Calu3 (cell line): ENCODE results near the gene SCAPER. TPM values are rescaled to one million over a fixed set of nuclear protein-coding genes. Genes with fewer than 3 reads are reported as not detected.

ENCODE experiments used
- BruUV-seq: library from RNA; stranded (reverse); fragments of 400-500 nt; replicated peaks from 2 replicates; lab custom pipeline; 2021; lab: Mats Ljungman, UMichigan
- CTCF ChIA-PET: fragments of 300-600 bp; sonication (Branson Sonifier 250); formaldehyde crosslinking; loops from one replicate; lab custom pipeline; 2022; ENCODE audit warnings: antibody characterized with exemption; lab: Charles Lee
- DNase-seq: peaks from one replicate; pipeline ENCODE4 v3.0.0; 2022
- H3K27ac Mint-ChIP-seq: one replicate; pipeline ENCODE4 v1.8.0; 2022; ENCODE audit warnings: mixed read lengths; ENCODE audit not compliant: unreplicated experiment
- H3K27me3 Mint-ChIP-seq: one replicate; pipeline ENCODE4 v1.8.0; 2022; ENCODE audit warnings: mixed read lengths; ENCODE audit not compliant: unreplicated experiment
- H3K36me3 Mint-ChIP-seq: one replicate; pipeline ENCODE4 v1.8.0; 2022; ENCODE audit warnings: mild to moderate bottlenecking, moderate library complexity, mixed read lengths; ENCODE audit not compliant: insufficient read depth, unreplicated experiment
- H3K4me1 Mint-ChIP-seq: one replicate; pipeline ENCODE4 v1.8.0; 2022; ENCODE audit warnings: mild to moderate bottlenecking, low read depth, mixed read lengths; ENCODE audit not compliant: unreplicated experiment
- H3K4me3 Mint-ChIP-seq: one replicate; pipeline ENCODE4 v1.8.0; 2022; ENCODE audit warnings: mild to moderate bottlenecking, low read depth, moderate library complexity, mixed read lengths; ENCODE audit not compliant: unreplicated experiment
- H3K9me3 Mint-ChIP-seq: one replicate; pipeline ENCODE4 v1.8.0; 2022; ENCODE audit warnings: low read depth, mixed read lengths; ENCODE audit not compliant: unreplicated experiment
- CTCF ChIP-seq: fragments of 200-600 bp; IDR thresholded peaks from one replicate; pipeline ENCODE4 v1.8.0; 2022; ENCODE audit warnings: antibody characterized with exemption; ENCODE audit not compliant: unreplicated experiment
- intact Hi-C: fragments of 100-400 bp; cut with micrococcal nuclease; formaldehyde crosslinking; loops from one replicate; pipeline ENCODE4 v1.10.0; 2022; ENCODE audit not compliant: unreplicated experiment
- total RNA-seq: library from RNA; stranded (reverse); gene quantifications from 2 replicates; pipeline ENCODE4 v1.2.3, GENCODE V29; 2022

The SCAPER gene
- total RNA-seq, 1 experiment from 2014 or later: 34.8 TPM

DNA sequence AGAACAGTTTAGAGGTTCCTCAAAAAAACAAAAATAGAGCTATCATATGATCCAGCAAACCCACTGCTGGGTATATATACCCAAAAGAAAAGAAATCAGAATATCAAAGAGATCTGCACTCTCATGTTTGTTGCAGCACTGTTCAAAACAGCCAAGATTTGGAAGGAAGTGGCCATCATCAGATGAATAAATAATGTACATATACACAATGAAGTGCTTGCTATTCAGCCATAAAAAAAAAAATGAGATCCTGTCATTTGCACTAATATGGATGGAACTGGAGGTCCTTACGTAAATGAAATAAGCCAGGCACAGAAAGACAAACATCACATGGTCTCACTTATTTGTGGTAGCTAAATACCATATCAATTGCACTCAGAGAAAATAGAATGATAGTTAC, 58.4 kb downstream of the SCAPER start:
- H3K4me1 Mint-ChIP-seq: no peaks in the 10 kb centered on the region
- H3K9me3 Mint-ChIP-seq: peaks cover 7% of the 10 kb centered on the region
- no peak for TF ChIP-seq CTCF
- H3K27me3 Mint-ChIP-seq: no peaks in the 10 kb centered on the region
- BruUV-seq: no TSS peak
- no peak for DNase-seq
- no peak overlapping the region for H3K4me3 Mint-ChIP-seq
- intact Hi-C loops: loop anchor here (10.0 kb wide), 1 partner anchor 652 kb away; no protein-coding TSS in a partner anchor
- no peaks in the 10 kb centered on the region for H3K36me3 Mint-ChIP-seq
- H3K27ac Mint-ChIP-seq: no peak overlapping the region
- CTCF ChIA-PET: no interaction called here

DNA sequence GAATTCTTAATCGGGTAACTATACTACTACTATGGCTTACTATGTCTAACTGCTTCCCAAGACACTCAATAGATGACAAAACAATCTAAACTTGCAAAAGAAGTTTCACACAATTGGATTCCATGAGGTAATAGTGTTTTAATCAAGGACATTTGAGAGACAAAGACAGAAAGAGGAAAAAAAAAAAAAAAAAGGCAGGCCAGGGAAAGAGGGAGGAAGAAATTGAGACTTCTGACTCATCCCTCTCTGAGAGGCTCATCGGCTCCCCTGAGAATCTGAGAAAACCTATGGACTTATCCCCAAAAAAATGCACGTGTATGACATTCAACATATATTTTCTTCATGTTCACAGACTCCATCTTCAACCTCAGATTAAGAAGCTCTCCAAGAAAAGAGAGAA, 61.0 kb downstream of the SCAPER start:
- H3K36me3 Mint-ChIP-seq: no peaks in the 10 kb centered on the region
- BruUV-seq: no TSS peak
- intact Hi-C loops: loop anchor here (10.0 kb wide), 1 partner anchor 649 kb away; no protein-coding TSS in a partner anchor

DNA sequence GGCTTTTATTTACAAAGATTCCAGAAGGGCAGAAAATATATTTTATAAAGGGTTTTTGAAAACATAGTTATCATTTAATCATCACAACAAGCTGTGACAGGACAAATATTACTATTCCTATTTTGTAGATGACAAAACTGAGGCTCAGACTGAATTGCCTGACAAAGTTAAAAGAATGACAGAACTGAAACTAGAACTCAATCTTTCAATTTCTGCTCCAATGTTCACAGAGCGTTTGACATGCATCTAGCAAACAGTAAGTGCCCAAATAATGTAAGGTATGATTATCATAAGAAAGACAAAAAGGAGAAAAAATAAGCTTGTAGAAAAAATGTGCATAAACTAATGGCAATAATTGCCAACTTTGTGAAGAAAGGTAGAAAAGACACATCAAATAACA, 61.9 kb downstream of the SCAPER start:
- TF ChIP-seq CTCF: no peak
- Mint-ChIP-seq H3K27ac (no peak overlapping the region), H3K9me3 (peaks cover 2% of the 10 kb centered on the region), H3K27me3 (no peaks in the 10 kb centered on the region), H3K4me1 (no peaks in the 10 kb centered on the region), H3K4me3 (no peak overlapping the region), H3K36me3 (no peaks in the 10 kb centered on the region)
- CTCF ChIA-PET: no interaction called here
- intact Hi-C loops: loop anchor here (10.0 kb wide), 1 partner anchor 648 kb away; no protein-coding TSS in a partner anchor
- no TSS peak for BruUV-seq
- no peak for DNase-seq

More for the DNA sequence above, 61.0 kb downstream of the SCAPER start:
- H3K27ac Mint-ChIP-seq: no peak overlapping the region
- H3K4me1 Mint-ChIP-seq: no peaks in the 10 kb centered on the region
- CTCF ChIA-PET: no interaction called here
- H3K4me3 Mint-ChIP-seq: no peak overlapping the region
- no peaks in the 10 kb centered on the region for H3K27me3 Mint-ChIP-seq
- no peak for DNase-seq
- H3K9me3 Mint-ChIP-seq: peaks cover 2% of the 10 kb centered on the region
- no peak for TF ChIP-seq CTCF

- peak; percentile 49 for TF ChIP-seq CTCF
- H3K4me1 Mint-ChIP-seq: no peaks in the 10 kb centered on the region
- no TSS peak for BruUV-seq
- no peak overlapping the region for H3K27ac Mint-ChIP-seq
- H3K9me3 Mint-ChIP-seq: peaks cover 2% of the 10 kb centered on the region
- CTCF ChIA-PET: no interaction called here
- no peak for DNase-seq
- no peaks in the 10 kb centered on the region for H3K36me3 Mint-ChIP-seq
- H3K27me3 Mint-ChIP-seq: no peaks in the 10 kb centered on the region
- intact Hi-C loops: loop anchor here (10.0 kb wide), 1 partner anchor 646 kb away; no protein-coding TSS in a partner anchor
- no peak overlapping the region for H3K4me3 Mint-ChIP-seq
Measured at GRCh38 chr15:76840830-76841460, 64.2 kb downstream of the SCAPER start.
